SHP77 (cell line): ENCODE measurements around the gene MRGPRF.
"Not testable (repeated sequence)": the region's sequence is repeated elsewhere in the genome, so short reads cannot be mapped to it uniquely, and the experiment has no call there.

Experiments used
- DNase-seq, 2 experiments: peaks; one replicate each; lab custom pipeline; 2025; lab: John Stamatoyannopoulos, UW

The MRGPRF gene

DNA sequence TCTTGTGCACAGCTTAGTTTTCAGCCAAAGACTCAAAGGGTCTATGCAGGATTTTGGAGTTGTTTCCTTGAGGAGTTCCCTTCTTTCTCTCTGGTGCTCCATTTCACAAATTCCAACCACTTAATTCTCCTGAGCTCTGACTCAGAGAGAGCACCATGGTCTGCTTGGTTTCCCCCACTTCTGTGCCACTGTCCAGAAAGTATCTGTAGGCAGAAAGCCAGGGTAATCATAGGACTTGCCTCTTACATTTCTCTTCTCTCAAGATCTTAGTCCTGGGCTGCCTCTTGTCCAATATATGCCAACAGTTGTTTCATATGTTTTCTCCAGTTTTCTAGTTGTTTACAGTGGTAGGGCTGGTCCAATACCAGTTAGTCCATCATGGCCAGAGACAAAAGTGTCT lies 25.8 kb downstream of the MRGPRF start:
- DNase-seq: no peak

DNA sequence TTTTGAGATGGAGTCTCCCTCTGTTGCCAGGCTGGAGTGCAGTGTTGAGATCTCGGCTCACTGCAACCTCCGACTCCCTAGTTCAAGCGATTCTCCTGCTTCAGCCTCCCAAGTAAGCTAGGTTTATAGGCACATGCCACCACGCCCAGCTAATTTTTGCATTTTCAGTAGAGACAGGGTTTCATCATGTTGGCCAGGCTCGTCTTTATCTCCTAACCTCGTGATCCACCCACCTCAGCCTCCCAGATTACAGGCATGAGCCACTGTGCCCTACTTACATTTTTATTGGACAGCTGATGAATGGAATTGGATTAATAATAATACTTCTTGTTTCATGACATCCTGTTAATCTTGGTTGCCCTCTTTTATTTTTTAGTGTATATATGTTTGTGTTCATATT lies 29.2 kb downstream of the MRGPRF start:
- no peak for DNase-seq

DNA sequence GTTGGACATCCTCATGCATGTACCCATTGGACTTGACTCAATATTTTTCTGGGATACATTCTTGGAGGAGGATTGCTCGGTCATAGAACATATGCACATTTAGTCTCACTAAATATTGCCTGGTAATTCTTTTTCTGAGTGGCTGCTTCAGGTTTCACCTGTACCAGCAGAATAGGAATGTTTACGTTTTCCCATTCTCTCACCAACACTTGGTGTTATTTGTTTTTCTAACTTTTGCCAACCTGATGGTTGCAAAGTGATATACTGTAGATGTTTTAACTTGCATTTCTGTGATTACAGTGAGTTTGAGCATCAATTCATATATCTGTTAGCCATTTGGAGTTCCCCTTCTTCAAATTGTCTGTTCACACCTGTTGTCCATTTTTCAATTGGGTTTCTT lies 30.9 kb downstream of the MRGPRF start:
- DNase-seq: no peak

DNA sequence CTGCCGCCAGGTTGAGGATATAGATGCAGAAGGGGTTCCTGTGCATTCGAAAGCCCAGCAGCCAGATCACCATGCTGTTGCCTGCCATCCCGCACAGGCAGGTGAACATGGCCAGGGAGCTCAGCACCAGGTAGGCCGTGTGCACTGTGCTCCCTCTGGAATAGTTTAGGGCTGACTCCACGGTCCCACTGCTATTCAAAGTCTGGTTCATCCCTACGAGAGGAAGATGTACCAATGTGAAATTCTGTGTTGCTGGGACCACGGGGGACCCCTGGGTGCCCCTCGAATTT lies 32.3 kb downstream of the MRGPRF start, which contains the start of gene MRGPRD:
TSS of gene MRGPRD (minus strand) at position 211 of the 290 bp plus-strand sequence. CDS start at position 211, 0 bp downstream.
- no peak for DNase-seq

DNA sequence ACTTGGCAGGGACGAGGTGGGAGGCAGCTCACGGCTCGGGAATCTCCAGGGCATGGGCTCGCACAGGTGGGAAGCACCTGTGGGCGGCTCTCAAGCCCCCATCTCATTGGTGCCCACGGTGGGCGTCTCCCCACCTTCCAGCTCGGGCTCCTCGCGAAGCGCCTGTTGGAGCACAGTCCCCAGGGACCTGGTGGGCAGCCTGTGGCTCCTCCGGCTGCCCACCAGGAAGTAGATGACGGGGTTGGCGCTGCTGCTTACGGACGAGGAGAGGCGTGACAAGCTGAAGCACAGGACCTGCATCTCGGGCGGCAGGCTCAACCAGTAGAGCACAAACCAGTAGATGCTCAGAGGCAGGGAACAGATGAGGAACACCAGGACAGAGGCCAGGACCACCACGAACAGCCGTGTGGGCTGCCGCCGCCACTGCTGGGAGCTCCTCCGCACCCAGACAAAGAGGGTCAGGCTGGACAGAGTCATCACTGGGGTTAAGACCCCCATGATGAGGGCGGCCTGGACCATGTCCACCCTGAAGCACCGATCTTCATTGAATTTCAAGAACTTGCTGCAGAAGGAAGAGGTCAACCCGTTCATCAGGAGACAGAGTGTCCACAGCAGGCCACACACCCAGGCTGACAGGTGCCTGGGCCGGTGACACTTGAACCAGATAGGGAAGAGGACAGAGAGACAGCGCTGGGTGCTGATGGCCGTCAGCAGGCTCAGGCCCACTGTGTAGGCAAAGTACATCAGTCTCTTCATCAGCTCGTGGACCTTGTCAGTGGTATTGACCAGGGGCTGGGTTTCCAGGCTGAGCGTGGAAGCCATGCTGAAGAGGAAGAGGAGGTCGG lies 32.9 kb downstream of the MRGPRF start:
- no peak for DNase-seq

DNA sequence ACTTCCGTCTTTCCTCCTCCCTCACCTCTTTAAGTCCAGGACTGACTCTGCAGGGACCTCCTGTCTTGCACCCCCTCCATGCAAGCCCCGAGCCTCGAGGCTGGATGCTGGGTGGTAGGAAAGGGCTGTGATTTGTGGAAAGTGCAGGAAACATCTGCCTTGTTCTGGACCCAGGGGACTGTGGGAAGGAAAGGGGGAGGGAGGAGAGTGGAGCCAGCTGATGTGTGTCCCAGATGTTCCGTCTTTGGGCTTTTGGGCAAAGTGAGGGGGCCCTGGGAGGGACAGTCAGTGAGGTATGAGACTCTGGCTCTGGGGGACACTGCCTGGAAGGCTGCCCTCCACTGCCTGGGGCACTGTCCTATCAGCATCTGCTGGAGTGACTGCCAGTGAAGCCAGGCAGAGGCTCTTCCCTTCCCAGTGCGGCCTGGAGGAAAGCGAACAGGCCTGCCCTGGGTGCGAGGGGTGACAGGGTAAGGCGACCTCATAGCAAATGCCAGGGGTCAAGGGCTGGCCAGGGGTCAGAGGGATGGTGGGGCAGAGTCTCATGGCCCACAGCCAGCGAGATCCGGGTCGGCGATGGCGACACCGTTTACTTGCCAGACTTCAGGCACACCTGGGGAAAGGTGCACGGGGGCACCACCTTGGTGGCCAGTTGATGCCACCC lies 34.0 kb downstream of the MRGPRF start:
- no peak for DNase-seq

DNA sequence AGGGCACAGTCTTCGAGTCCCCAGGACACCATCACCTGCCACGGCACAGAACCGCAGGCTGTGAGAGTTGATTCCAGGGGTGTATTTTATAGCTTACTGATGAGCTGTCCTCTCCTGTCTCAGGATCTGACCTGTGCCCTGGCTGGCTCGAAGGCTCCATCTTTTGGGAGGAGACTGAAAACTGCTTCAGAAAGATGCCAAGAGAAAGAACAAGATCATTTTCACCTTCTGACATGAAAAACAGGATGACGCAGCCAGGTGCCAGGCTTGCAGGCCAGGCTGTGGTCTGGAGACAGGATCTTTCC lies 34.5 kb downstream of the MRGPRF start:
- DNase-seq: no peak

DNA sequence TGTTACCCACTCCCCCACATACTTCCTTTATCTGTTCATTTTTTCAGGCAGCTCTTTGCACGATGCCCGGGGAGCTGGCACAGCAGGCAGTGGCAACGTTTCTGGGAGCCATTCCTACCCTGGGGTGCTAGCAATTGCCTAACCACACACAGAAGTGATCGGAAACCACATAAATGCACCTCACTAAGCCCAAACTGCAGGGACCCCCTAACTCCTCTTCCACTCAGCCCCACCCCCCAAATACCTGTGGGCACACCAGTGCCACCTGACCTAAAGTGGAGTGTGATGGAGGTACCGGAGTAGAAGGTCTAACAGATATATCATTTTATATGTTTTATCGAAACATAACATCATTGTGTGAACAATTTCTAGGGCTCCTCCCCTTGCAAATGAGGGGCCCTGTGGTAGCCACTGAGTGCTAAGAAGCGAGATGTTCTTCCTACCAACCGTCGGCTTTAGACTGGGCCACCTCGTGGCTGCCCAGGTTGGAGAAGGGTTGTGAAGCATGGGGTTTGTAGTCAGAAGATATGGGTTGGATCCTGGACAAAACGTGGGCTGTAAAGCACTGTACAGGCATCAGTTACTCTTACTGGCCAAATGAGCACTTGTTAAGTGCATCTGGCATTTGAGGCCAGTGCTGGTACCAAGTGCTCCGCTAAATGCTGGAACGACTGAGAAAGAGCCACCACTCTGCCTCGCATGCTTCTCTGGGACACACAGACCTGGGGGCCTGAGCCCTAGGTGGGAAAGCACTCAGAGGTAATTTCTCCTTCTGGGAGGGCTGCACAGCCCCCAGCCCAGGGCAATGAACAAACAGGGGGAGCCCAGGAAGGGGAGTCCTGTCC lies 35.0 kb downstream of the MRGPRF start:
- no peak for DNase-seq

DNA sequence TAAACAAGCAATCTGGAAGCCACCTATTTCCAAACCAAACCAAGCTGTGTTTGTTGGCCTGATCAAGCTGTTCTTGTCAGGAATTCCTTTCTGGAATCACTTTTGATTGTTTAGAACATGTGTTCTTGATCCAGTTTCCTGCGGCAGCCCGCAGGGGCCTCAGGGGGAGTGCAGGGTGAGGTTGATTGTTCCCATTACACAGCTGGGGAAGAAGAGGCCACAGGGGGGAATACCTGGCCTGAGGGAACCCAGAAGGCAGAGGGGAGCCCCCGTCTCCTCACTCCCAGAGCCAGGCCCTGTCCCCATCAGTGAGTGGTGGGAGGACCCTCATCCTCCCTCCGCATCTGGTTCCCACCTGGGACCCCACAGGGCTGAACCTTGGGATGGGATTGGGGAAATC lies 36.5 kb downstream of the MRGPRF start:
- no peak for DNase-seq

DNA sequence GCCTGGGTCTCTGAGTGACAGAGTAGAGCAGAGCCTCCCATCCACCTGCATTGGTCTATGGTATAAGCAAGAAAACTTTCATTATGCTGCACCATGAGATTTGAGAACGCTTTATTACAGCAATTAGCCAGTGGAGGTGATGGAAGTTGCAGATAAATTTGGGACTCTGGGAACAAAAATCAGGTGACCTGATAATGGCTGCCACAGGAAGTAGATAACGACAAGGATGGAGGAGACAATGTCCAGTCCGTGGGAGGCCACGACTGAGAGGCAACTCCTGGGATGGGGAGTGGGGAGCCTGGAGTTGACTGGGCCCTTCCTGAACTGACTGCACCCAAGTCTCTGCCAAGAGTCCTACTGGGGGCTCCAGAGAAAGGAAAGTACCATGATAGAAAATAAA lies 37.0 kb downstream of the MRGPRF start:
- no peak for DNase-seq

DNA sequence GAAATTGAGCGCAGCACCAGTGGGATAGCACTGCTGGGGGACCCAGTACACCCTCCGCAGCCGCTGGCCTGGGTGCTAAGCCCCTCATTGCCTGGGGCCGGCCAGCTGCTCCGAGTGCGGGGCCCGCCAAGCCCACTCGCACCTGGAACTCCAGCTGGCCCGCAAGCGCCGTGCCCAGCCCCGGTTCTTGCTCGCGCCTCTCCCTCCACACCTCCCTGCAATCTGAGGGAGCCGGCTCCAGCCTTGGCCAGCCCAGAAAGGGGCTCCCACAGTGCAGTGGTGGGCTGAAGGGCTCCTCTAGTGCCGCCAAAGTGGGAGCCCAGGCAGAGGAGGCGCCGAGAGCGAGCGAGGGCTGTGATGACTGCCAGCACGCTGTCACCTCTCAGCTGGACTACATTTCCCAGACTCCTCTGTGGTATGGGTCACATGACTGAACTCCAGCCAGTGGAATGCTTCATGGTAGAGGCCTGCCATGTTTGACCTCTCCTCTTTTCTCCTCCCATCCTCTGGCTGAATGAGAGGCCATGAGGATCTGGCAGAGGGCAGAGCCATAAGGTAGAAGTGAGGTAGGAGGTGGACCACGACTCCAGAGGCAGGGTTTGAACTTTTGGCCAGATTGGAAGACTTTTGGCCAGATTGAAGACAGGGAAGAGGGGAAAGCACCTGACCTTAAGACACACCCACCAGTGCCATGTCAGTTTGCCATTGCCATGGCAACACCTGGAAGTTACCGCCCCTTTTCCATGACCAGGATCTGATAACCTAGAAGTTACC lies 38.4 kb downstream of the MRGPRF start:
- DNase-seq: peak in 1 of 2 experiments; percentile 18

DNA sequence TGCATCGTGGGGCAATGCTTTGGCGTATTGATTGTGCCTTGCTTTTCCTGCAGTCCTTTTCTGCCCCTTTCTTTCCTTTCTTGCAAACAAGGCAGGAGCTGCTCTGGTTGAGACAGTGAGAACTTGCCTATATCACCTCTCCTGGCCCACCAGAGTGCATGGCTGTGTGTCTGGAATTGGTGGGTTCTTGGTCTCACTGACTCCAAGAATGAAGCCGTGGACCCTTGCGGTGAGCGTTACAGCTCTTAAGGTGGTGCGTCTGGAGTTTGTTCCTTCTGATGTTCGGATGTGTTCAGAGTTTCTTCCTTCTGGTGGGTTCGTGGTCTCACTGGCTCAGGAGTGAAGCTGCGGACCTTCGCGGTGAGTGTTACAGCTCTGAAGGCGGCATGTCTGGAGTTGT lies 39.3 kb downstream of the MRGPRF start:
- DNase-seq: not testable (repeated sequence)

DNA sequence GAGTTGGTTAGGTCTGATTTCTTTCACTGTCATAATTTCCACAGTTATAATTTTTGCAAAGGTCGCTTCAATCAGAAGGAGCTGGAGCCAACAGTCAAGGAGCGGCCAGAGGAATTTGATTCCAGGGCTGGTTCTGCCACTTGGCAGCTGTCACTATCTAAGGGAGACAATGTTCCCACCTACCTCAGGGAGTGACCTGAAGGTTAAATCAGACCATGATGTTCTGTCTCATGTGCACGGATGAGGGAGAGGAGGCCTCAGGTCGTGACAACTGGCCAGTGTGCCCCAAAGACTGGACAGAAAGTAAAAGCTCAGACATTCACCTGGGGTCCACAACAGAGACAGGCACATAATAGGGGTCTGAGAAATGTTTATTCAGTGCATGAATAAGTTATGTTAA lies 39.8 kb downstream of the MRGPRF start:
- DNase-seq: no peak

DNA sequence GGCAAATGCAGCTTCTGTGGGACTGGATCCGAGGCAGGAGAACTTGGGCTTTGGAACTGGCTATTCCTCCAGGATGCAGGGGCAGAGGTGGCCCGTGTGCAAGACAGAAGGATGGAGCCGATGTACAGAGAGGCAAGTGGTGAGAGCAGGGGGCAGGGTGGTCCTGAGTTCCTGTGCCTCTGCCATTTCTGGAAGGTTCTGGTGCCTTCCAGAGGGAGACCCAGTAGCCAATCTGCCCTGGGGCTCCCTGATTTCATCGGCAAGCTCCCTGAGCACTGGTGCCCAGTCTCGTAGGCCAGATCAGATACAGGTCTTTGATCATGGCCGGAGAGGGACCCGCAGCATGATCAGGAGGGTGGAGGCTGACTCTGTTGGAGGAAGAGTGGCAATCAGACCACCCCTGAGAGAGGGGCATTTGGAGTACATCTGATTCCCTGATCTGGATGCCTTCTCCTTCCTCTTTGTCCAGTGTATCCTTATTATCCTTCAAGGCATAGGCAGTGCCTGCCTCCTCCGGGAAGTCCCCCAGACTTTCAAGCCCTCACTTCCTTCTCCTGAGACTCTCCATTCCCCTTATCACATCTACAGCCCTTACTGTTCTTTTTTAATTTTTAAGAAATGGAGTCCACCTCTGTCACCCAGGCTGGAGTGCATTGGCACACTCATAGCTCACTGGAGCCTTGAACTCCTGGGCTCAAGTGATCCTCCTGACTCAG lies 42.0 kb downstream of the MRGPRF start:
- no peak for DNase-seq

DNA sequence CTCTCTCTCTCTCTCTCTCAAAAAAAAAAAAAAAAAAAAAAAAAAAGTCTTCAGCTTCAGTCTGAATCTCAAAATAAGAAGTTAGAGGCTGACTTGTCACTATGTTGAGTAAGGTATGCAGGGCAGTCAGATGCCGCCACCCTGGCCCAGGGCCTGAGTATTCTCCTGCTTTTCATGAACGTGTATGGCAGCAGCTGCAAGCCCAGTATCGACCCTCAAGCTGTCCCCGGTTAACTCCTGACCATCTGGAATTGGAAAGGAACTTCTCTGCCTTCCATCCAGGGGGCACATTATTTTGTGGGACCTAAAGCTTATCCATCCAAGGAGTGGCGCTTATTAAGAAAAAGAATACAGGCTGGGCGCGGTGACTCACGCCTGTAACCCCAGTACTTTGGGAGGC lies 43.7 kb downstream of the MRGPRF start:
- no peak for DNase-seq

DNA sequence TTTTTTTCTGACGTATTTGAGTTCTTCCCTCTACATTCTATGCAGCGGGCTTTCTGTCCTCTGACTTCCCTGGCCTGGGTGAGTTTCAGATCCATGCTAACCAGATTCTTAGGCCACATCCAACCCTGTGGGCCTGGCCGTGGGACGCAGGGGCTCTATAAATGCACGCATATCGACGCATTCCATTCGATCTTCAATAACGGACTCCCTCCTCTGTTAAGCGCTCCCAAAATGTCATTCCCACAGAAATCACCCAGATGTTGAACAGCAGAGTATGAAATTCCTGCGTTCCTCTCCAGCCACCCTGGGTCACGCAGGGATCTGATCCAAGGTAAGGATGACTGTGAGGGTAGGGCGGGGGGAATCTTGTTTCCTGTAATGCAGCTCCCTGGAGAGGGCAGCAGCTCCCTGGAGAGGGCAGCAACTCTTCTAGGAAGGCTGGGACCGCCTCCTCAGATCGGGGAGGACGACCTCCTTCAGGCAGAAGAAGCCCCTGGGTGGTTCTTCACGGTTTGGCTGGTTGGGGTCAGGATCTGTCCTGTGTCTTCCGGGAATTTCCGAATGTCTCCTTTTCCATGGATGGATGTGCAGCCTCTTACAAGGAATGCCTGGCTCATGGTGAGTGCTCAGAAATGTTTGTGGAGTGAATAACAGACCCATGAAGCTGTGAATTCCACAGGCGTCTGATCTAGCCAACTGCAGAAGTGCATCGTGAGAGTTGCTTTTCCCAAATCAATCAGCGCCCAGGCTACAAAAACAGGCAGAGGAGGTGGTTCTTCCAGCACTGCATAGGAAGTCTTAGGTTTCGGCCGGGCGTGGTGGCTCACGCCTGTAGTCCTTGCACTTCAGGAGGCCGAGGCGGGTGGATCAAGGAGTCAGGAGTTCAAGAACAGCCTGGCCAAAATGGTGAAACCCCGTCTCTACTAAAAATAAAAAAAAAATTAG lies 44.5 kb downstream of the MRGPRF start:
- DNase-seq: no peak

DNA sequence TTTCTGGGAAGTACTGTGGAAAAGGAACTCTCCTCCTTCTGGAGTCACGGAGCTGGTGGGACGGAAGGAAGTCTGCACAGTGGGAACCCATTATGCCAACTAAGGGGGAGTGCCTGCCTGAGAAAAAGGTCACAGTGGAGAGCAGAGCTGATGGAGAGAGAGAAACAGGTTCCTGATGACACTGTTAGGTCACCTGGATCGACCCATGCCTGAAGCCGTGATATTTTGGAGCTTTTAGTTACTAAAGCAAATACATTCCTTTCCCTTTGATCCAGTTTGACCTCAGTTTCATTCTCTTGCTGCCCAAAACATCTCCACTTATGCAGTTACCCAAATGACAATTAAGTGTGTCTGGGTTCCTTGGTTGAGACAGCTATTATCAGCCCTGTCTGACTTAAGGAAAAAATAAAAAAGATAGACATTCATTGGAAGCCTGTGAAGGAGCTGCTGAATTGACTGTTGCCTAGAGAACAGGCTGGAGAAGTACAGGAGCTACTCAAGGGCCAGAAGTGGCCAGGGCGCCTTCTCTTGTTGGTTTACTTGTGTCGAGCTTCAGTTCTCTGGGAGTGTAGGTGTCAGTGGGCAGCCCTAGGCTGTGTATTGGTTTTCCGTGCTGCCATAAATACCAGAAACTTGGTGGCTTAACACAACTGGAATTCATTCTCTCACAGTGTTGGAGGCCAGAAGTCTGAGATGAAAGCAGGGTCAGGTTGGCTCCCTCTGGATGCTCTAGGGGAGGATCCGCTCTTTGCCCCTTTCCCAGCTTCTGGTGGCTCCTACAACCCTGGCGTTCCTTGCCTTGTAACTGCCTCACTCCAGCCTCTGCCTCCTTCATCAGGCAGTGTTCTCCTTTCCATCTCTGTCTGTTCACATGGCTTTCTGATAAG lies 45.9 kb downstream of the MRGPRF start:
- no peak for DNase-seq

DNA sequence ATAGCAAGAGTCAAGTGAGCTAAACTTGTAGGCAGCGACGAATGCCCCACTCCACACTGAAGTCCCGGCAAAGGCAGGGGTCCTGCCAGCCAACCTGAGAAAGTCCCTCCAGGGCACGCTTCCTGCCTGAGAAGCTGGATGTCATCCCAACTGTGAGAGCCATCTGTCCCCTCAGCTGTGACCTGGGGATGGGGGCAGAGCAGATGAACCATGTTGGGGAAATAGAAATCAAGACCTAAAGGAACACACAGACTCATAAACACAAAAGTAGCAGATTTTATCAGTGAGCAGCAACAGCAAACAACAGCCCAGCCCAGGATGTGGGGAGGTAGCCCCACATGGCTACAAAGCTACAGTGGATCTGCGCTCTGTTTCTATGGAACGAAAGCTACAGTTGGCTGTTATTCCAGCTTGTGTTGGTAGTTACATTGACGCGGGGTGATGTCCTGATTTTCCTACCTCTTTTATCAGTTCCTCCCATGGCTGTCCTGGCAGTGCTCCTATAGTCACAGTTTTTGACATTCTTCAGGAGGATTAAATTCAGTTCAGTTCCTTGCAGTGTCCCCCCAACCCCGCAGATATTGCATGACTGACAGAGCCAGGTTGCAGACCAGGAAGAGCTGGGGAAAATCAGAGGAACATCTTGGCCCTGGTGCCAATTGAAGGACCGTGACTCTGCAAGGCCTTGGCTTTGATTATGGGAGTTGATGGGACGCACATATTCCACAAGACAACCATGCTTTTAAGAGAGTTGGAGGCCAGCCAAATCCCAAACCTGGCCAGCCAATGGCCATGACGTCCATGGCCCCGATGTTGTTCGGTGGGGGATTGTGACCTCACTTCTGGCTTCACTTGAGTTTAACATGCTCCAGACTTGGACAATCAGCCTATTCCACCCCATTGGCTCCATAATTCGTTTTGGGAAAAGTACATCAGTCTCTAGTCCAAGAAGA lies 46.9 kb downstream of the MRGPRF start:
- DNase-seq: no peak
